ENCODE results near the gene PLXNA3. TPM values are rescaled to one million over a fixed set of nuclear protein-coding genes. Genes with fewer than 3 reads are reported as not detected.
A peak's percentile ranks its signal among the peaks of the same experiment; 100 is the strongest.

PLXNA3 gene
- total RNA-seq, 1 donor from 2014 or later, result 73.0 TPM

- DNase-seq (ENCODE audit: low spot score), result no peak
- intact Hi-C loops (cut with DNase I), result no loop called here
- no peak for ATAC-seq
These were observed 14.0 kb downstream of the PLXNA3 start for GRCh38 chrX:154471839-154472684.

- intact Hi-C loops (cut with DNase I), result no loop called here
- DNase-seq (ENCODE audit: low spot score) (no peak), ATAC-seq (no peak)
These were observed 14.9 kb downstream of the PLXNA3 start for GRCh38 chrX:154472685-154473632.

GRCh38 chrX:154473683-154474082 is 15.6 kb downstream of the PLXNA3 start:
- intact Hi-C loops (cut with DNase I), result no loop called here
- no peak for ATAC-seq
- DNase-seq (ENCODE audit: low spot score), result no peak

- DNase-seq (ENCODE audit: low spot score) (no peak), ATAC-seq (no peak)
- intact Hi-C loops (cut with DNase I), result no loop called here
These were observed 18.7 kb downstream of the PLXNA3 start for GRCh38 chrX:154476821-154477220.

GRCh38 chrX:154477891-154478477 is 19.9 kb downstream of the PLXNA3 start:
- peak; percentile 59 for DNase-seq (ENCODE audit: low spot score)

GRCh38 chrX:154478728-154479622 is 20.9 kb downstream of the PLXNA3 start, which contains the start of gene LAGE3:
LAGE3 (minus strand) TSS chrX:154479281; CDS start chrX:154478915, 366 bp downstream.
- ATAC-seq, result peak; percentile 97
- DNase-seq (ENCODE audit: low spot score), result peak; percentile 96
- intact Hi-C loops (cut with DNase I), result no loop called here

More at GRCh38 chrX:154477891-154478477, 19.9 kb downstream of the PLXNA3 start:
- ATAC-seq, result no peak
- intact Hi-C loops (cut with DNase I), result no loop called here

- intact Hi-C loops (cut with DNase I), result no loop called here
- ATAC-seq (no peak), DNase-seq (ENCODE audit: low spot score) (no peak)
These were observed 23.1 kb downstream of the PLXNA3 start for GRCh38 chrX:154481195-154481594.

GRCh38 chrX:154481911-154482601 is 24.0 kb downstream of the PLXNA3 start:
- intact Hi-C loops (cut with DNase I), result no loop called here
- ATAC-seq, result no peak

GRCh38 chrX:154482786-154483185 is 24.7 kb downstream of the PLXNA3 start:
- DNase-seq (ENCODE audit: low spot score), result peak; percentile 46
- no peak for ATAC-seq
- intact Hi-C loops (cut with DNase I), result no loop called here

More at GRCh38 chrX:154481911-154482601, 24.0 kb downstream of the PLXNA3 start:
- DNase-seq (ENCODE audit: low spot score), result peak; percentile 55

GRCh38 chrX:154483325-154483724 is 25.2 kb downstream of the PLXNA3 start:
- intact Hi-C loops (cut with DNase I), result no loop called here
- DNase-seq (ENCODE audit: low spot score) (no peak), ATAC-seq (no peak)

- DNase-seq (ENCODE audit: low spot score) (peak; percentile 54), ATAC-seq (no peak)
- intact Hi-C loops (cut with DNase I), result no loop called here
These were observed 26.4 kb downstream of the PLXNA3 start for GRCh38 chrX:154484255-154485149.

GRCh38 chrX:154485150-154486051 is 27.3 kb downstream of the PLXNA3 start:
- intact Hi-C loops (cut with DNase I), result no loop called here
- peak; percentile 64 for DNase-seq (ENCODE audit: low spot score)
- ATAC-seq, result no peak

GRCh38 chrX:154486052-154486395 is 27.9 kb downstream of the PLXNA3 start:
- DNase-seq (ENCODE audit: low spot score), result peak; percentile 70

GRCh38 chrX:154486396-154487207 is 28.5 kb downstream of the PLXNA3 start, which contains the start of gene UBL4A:
UBL4A (minus strand) TSS chrX:154486615; CDS start chrX:154486584, 31 bp downstream.
- intact Hi-C loops (cut with DNase I), result no loop called here
- ATAC-seq, result peak; percentile 23

More at GRCh38 chrX:154486052-154486395, 27.9 kb downstream of the PLXNA3 start:
- intact Hi-C loops (cut with DNase I), result no loop called here
- no peak for ATAC-seq

More at GRCh38 chrX:154486396-154487207, 28.5 kb downstream of the PLXNA3 start, which contains the start of gene UBL4A:
- peak; percentile 72 for DNase-seq (ENCODE audit: low spot score)
